ENCODE results near the gene SRBD1.

Gene SRBD1

DNA sequence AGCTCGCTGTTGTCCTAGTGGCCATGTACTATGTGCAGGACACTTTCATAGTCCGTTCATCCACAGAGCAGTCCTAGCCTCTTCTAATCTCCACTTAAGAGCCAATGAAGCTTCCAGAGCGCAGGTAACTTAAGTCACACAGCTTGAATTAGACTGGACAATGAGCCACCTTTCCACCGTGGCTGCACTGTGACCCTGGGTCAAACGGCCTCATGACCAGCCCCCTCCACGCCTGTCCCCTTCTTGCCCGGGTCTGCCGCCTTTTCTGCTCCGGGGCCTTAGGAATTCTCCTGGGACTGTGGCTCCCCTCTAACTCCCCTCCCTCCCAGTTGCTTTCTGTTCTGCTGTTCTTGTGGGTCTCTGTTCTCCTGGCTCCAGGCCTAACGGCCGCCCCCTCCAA lies 32.0 kb upstream of the SRBD1 start:
- DNase-seq: no peak
- intact Hi-C loops (cut with DNase I): loop anchor here (2.0 to 5.0 kb wide), 2 partner anchors 134 to 294 kb away; no protein-coding TSS in a partner anchor

DNA sequence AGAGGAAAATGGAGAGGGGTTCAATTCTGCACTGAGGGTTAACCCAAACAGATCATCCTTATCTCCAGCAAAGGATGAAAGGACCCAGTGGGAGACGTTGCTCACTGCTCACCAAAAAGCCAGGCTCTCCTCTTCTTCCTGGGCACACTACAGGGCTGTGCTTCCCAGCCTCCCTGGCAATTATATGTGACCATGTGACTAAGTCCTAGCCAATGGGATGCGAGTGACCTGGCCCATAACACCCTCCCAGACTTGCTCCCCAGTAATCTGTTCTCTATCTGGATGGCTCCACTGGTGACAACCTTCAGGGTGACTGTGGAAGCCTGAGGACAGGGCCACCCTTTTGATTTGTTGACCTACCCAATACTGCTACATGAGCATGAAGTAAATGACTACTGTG lies 29.5 kb upstream of the SRBD1 start:
- intact Hi-C loops (cut with DNase I): loop anchor here (5.0 kb wide), 1 partner anchor 137 kb away; no protein-coding TSS in a partner anchor
- no peak for DNase-seq

DNA sequence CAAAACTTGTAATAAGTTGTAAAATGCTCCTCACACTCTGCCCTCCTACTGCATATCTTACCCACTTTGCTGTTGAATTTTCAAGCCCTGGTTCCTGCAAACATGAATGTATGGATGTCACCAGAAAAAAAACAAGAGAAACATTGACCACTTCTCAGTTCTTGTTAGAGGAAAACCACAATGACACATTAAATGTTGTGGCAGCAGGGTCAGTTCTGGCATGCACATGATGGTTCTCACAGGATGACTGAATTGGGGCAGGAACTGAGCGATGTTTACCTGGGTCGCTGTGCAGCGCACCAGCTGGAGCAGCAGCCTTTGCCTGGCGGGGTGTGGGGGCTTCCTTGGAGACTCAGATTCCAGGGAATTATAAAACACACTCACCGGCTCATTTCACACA lies 26.4 kb upstream of the SRBD1 start:
- no peak for DNase-seq
- intact Hi-C loops (cut with DNase I): no loop called here

DNA sequence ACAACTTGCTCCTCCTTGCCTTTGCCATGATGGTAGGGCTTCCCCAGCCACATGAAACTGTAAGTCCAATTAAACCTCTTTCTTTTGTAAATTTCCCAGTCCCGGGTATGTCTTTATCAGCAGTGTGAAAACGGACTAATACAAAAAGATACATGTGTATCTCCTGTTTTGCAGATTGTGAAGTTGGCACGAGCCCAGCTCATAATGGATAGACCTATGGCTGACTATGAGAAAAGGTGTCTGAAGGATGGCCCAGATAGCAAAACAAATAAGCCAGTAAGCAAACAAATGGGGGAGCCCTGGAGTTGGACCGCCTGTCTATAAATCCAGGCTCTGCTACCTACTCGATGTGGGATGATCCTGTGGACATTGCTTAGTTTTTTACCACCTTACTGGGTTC lies 24.9 kb upstream of the SRBD1 start:
- DNase-seq: no peak
- intact Hi-C loops (cut with DNase I): no loop called here

DNA sequence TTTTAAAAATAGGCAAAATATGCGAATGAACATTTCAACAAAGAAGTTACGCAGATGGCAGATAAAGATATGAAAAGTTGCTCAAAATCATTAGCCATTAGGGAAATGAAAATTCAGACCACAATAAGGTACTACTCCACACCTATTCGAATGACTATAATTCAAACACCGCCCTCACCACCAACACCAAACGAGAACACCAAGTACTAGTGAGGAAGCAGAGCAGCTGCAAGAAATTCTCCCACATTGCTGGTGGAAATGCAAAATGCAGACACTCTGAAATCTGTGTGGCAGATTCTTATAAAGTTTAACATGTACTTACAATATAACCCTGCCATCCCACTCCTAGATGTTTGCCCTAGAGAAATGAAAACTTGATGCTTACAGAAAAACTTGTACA lies 23.2 kb upstream of the SRBD1 start:
- intact Hi-C loops (cut with DNase I): no loop called here
- DNase-seq: peak in 16 of 42 donors; percentile 14 to 74 (median 44)

DNA sequence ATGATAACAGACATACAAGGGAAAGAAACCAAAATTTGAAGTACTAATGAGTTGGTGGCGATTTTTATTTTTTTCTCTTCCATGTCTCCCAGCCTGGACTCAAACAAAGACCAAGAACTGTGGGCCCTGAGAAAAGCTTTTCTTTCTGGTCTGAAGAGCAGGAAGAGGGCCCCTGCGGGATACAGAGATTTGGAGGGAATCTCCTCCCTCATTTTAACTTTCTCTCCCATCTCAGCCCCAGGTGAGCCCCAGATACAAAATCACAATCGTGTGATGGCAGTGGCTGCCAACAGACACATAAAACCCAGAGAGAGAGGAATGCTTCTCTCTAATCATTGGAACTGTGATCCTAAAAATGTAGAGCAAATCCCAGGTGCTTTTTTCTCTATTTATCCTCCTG lies 20.9 kb upstream of the SRBD1 start:
- no peak for DNase-seq
- intact Hi-C loops (cut with DNase I): no loop called here

DNA sequence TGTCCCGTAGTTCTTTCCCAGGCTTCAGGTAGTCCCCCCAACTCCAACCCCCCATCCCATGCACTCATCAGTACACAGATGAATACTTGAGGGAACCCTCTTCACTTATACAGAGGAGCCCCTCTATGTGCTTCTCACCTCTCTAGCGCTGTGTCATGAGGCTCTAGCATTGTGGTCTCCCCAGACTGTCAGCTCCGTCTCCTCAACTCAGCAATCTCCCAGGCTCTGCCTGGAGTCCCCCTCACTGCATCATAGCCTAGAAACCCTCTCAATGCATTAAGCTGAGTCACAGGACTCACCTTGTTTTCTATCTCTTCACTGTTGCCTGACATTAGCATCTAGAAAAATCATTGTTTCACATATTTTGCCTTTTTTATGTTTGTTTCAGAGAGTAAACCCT lies 20.3 kb upstream of the SRBD1 start:
- no peak for DNase-seq
- intact Hi-C loops (cut with DNase I): no loop called here

DNA sequence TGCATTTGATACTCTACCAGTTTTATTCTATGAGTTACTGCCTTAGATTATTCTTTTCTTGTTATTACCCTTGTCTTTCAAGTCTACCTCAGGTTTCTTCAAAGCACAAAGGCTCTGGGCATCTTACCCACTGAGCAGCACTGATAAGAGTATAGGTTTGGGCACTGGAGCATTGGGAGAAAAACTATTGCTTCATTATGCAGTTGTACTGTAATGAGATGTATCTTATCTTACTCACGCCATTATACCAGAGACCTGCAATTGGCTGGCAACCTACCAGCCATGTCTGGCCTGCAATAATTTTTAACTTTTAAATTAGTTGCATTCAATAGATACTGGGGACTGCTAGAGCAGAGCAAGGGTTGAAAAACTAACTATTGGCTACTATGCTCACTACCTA lies 18.9 kb upstream of the SRBD1 start:
- intact Hi-C loops (cut with DNase I): no loop called here

DNA sequence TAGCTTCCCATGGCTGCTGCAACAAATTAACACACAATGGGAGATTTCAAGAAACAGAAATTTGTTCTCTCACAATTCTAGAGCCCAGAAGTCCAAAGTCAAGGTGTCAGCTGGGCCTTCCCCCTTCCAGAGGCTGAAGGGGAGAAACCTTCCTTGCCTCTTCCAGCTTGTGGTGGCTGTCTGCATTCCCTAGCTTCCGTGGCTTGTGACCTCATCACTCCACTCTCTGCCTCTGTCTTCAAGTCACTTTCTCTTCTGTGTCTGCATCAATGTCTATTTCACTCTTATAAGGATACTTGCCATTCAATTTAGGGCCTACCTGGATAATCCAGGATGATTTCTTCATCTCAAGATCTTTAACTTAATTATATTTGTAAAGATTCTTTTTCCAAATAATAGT lies 16.8 kb upstream of the SRBD1 start:
- DNase-seq: no peak
- intact Hi-C loops (cut with DNase I): no loop called here

More for the DNA sequence above, 18.9 kb upstream of the SRBD1 start:
- no peak for DNase-seq

DNA sequence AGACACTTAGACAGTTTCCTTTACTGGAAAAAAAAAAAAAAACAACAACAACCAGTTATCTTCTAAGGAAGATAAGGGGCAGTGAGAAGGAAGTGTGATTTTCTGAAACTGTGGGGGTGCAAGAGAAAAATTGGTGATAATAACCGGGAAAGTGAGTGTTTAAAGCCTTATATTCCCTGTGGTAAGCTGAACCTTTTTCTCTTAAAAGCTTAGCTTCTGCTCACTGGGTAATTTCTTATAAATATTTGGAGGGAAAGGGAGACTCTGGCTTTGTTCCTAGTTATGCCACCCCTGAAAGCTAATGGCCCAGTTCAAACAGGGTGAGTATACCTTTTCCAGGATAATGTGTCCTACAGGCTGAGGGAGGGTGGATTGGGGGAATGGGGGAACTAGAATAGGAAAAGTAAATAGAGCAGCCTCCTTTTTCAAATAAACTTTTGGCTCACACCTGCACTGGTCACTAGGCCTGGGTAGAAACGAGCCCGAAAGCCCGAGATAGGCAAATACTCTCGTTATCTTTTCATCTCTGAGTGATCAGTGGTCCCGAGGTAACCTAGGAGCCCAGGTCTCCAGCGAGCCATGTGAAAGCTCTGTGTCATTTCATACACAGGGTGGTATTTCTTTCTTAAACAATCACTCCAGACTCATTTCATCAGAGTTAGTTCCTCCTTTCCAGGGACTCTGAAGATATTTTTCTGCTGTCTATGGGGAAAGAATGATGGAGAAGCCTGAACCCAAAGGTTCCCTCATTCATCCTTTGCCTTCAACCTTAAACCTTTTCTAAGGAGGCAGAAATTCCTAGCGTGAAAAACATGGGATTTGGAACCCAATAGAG lies 15.5 kb upstream of the SRBD1 start:
- intact Hi-C loops (cut with DNase I): no loop called here
- no peak for DNase-seq

DNA sequence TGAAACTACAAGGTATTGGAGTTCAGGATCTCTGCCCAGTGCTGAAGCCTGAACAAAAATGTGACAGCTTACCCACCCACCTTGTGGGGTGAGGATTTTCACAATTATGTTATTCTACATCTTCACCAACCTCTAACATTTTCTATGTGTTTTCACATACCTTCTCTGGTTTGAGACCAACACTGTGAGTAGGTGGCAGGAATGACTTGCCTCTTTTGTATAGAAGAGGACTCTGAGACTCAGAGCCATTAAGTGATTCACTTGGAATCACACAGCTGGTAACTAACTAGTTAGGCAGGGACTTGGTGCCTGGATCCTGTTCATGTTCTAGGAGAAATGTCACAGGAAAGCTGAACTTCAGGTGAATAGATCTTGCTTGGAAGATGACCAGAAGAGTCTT lies 14.8 kb upstream of the SRBD1 start:
- intact Hi-C loops (cut with DNase I): no loop called here
- no peak for DNase-seq

DNA sequence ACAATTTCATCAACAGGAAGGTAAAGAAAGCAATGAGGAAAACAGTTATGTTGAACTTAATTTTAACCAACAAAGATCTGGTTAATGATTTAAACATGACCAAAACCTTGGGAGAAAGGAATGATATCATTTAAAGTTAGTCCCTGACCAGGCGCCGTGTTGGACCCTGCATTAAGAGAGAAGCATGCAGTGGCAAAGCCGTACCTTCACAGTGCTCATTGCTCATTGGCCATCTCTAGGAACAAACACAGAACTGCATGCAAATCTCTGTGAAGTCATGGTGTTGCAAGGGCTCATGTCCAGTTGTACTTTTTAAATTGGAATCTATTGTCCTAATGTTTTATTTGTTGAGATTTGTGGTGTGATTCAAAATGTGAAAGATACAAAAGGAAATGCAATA lies 12.0 kb upstream of the SRBD1 start:
- intact Hi-C loops (cut with DNase I): no loop called here

DNA sequence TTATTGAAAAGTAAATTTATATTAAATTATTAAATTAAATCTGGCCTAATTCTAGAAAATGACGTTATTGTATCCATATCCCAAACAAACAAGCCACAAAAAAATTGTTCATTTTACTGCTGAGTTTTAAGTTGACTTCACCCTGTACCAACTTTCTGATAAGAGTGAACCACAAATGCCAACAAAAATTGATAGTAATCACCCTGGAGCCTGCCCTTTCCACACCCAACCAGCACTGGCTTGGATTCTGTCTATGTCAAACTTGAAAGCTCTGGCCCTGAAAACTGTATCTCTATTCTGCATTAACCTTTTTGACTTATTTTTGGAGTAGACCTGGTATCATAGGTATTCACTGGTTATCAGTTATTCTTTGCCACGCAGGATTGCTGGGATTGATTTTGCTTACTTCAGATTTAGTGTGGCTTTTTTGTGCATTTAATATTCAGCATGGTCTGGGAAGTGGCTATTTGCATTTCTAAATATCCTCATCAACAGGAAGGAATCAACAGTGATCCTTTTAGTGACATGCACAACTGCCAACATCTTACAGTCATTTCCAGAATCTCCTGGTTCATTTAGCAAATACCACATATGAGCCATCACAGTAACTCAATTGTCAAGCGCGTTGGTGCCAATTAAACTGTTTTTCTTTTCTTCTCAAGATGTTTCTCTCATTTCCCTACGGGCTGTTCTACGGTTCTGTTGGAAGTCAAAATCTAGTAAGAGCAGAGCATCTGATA lies 11.4 kb upstream of the SRBD1 start:
- intact Hi-C loops (cut with DNase I): no loop called here

More for the DNA sequence above, 12.0 kb upstream of the SRBD1 start:
- no peak for DNase-seq

DNA sequence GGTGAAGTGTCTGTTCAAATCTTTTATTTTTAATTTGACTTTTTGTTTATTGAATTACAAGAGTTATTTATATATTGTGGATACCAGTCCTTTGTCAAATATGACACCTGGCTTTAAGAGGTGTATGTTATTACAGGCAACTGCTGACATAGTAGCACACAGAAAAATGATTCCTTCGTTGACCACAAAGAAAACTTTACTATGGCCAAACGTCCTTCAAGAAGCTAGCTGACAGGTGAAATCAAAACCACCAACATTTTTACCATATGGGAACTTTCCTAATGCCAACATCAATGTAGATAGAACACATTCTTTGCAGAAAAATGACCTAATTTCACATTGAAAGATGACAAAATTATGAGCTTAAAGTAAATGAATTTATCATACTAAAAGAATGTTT lies 6.4 kb upstream of the SRBD1 start:
- no peak for DNase-seq
- intact Hi-C loops (cut with DNase I): no loop called here

More for the DNA sequence above, 11.4 kb upstream of the SRBD1 start:
- no peak for DNase-seq

DNA sequence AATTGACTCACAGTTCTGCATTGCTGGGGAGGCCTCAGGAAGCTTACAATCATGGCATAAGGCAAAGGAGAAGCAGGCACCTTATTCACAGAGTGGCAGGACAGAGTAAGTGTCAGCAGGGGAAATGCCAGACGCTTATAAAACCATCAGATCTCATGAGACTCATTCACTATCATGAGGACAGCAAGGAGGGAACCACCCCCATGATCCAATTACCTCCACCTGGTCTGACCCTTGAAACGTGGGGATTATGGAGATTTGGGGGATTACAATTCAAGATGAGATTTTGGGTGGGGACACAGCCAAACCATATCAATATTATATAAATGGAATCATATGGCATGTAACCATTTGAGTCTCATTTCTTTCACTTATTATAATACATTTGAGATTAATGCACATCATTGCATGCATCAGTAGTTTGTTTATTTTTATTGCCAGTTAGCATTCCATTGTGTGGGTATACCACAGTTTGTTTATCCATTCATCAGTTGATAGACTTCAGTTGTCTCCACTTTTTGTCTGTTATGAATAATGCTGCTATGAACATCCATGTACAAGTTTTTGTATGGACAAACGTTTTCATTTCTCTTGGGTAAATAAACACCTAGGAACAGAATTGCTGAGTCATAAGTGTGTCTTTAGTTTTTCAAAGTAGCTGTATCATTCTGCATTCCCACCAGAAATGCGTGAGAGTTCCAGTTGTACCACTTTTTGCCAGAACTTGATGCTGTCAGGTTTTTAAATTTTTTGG lies 5.8 kb upstream of the SRBD1 start:
- no peak for DNase-seq
- intact Hi-C loops (cut with DNase I): no loop called here

DNA sequence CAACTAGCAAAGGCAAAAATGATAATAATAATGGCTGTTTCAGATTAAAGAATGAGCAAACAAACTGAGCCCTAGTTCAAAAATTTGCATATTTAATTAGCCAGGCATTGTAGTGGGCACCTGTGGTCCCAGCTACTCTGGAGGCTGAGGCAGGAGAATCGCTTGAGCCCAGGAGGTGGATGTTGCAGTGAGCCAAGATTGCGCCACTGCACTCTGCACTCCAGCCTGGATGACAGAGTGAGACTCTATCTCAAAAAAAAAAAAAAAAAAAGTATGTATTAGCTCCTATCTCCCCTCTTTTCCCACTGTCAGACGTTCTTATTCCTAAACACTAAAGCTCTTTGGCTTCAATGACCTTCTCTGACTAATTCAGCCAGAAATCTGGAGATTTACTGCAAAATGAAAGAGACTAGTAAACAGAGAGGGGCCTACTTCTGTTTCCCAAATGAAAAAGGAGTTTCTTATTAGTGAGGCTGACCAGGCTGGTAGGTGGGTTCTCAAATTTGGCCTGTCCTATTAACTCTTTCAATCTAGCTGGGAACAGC lies 3.9 kb upstream of the SRBD1 start:
- DNase-seq: no peak
- intact Hi-C loops (cut with DNase I): no loop called here

DNA sequence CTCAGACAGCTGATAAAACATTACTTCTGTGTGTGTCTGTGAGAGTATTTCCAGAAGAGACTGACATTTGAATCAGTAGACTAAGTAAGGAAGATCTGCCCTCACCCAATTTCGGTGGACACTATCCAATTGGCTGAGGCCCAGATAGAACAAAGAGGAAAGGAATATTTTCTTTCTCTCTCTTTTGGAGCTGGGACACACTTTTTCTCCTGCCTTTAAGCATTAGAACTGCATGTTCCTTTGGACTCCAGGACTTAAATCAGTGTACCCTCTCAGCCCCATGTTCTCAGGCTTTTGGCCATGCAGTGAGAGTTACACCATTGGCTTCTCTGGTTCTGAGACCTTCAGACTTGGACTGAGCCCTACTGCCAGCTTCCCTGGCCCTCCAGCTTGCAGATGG lies 3.3 kb upstream of the SRBD1 start:
- intact Hi-C loops (cut with DNase I): no loop called here
- peak in 7 of 42 donors; percentile 2 to 29 (median 10) for DNase-seq

DNA sequence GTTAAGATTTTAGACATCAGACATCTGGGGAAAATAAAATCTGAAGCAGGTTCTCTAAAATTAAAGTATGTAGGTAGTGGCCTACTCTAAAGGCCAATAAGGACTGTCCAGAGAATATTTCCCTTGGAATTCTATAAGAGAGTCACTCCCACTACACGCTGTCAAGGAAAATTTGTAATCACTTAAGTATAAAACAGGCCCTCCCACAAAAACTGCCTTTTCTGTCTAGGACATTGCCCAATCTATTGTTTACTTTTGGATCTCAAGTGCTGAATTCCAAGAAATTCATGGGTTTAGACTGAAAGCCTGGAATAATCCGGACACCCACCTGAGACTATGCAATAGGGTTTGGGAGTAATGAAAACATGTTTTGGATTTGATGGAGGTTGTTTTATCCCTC lies 1.7 kb upstream of the SRBD1 start:
- intact Hi-C loops (cut with DNase I): no loop called here
- DNase-seq: no peak

DNA sequence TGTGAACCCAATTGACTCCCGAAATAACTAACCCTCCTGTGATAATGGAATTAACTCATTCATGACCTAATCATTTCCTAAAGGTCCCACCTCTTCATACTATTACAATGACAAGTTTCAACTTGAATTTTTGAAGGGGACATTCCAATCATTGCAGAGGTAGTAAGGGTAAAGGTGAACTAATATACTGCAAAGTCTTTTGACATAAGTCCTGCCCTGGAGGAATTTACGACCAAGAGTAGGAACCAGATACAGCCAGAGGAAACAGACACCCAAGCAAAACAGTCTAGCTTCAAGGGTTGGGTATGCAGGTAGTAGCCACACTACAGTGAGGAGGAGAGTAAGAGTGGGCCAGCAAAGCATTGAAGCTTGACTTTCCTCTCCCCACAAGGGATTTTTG lies 1.2 kb upstream of the SRBD1 start:
- no peak for DNase-seq
- intact Hi-C loops (cut with DNase I): no loop called here
